T-helper 17 cell (primary cell): ENCODE data around the gene LRRFIP2. TPM values are rescaled to one million over a fixed set of nuclear protein-coding genes. Genes with fewer than 3 reads are reported as not detected.
"Not testable (repeated sequence)": the region's sequence is repeated elsewhere in the genome, so short reads cannot be mapped to it uniquely, and the experiment has no call there.

Experiments used
- ATAC-seq: fragments of 150-1000 bp; cut with Tn5 transposase; 2 replicates; pipeline ENCODE4 v1.10.0; 2021; ENCODE audit warnings: mild to moderate bottlenecking, moderate library complexity
- DNase-seq, 3 donors: peaks; one replicate each; pipeline versions ENCODE4 v3.0.0 to v3.0.0-alpha.2; 2020 to 2021
- H3K9me3 ChIP-seq: one replicate; pipeline ENCODE4 v1.7.0; 2013; ENCODE audit warnings: low read length, mild to moderate bottlenecking; ENCODE audit not compliant: control insufficient read depth, poor library complexity, severe bottlenecking
- H3K27ac Mint-ChIP-seq: one replicate; pipeline ENCODE4 v1.8.0; 2022; ENCODE audit warnings: mild to moderate bottlenecking, moderate library complexity, mixed read lengths
- H3K27me3 Mint-ChIP-seq: one replicate; pipeline ENCODE4 v1.8.0; 2022; ENCODE audit warnings: mixed read lengths
- H3K36me3 Mint-ChIP-seq: one replicate; pipeline ENCODE4 v1.8.0; 2022; ENCODE audit warnings: low read depth, mixed read lengths
- H3K4me1 Mint-ChIP-seq: one replicate; pipeline ENCODE4 v1.8.0; 2022; ENCODE audit warnings: mild to moderate bottlenecking, mixed read lengths
- H3K4me3 Mint-ChIP-seq: one replicate; pipeline ENCODE4 v1.8.0; 2022; ENCODE audit warnings: mild to moderate bottlenecking, moderate library complexity, mixed read lengths
- total RNA-seq, 4 donors: library from RNA in 2 of 4; stranded (reverse) in 2 of 4; gene quantifications; one replicate each; pipeline ENCODE4 v1.2.3 and lab custom pipeline; 2022 to 2026

Gene LRRFIP2
- total RNA-seq, 2 donors from 2014 or later: 45.4 to 51.6 TPM

DNA sequence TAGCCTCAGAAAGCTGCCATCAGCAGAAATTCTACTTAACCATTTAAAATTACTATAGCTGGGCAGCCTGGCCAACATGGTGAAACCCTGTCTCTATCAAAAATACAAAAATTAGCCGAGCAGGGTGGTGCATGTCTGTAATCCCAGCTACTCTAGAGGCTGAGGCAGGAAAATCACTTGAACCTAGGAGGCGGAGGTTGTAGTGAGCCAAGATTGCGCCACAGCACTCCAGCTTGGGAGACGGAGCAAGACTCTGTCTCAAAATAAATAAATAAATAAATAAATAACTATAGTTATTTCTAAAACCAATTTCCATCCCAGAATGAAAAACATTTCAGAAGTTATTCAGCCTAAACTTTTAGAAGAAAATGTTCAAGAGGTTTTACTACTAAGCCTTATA, 25.1 kb downstream of the LRRFIP2 start:
- Mint-ChIP-seq H3K27me3 (no peaks in the 10 kb centered on the region), H3K36me3 (peaks cover 11% of the 10 kb centered on the region), H3K4me1 (peaks cover 29% of the 10 kb centered on the region), H3K27ac (no peak overlapping the region), H3K4me3 (no peak overlapping the region)
- no peak for ATAC-seq
- no peaks in the 10 kb centered on the region for H3K9me3 ChIP-seq
- no peak for DNase-seq

DNA sequence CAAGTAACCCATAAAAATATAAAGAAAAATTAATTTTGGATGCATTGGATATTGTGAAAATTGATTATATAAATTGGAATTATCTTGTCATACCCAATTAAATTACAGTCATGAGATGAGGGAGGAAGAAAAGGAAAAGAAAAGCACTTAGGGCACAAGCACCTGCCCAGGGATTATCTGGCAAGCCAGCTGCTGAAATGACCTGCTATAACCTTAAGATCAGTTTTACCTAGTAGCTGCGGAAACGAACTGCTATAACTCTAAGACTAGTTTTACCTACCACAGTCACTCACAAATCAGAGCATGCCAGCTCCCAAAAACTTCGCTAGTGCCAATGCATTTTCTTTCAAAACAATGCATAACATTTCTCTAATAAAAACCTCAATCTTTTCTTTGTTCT, 26.2 kb downstream of the LRRFIP2 start:
- no peak overlapping the region for H3K27ac Mint-ChIP-seq
- H3K36me3 Mint-ChIP-seq: peaks cover 8% of the 10 kb centered on the region
- H3K4me1 Mint-ChIP-seq: peaks cover 24% of the 10 kb centered on the region
- no peak overlapping the region for H3K4me3 Mint-ChIP-seq
- no peaks in the 10 kb centered on the region for H3K9me3 ChIP-seq
- DNase-seq (no peak), ATAC-seq (no peak)
- no peaks in the 10 kb centered on the region for H3K27me3 Mint-ChIP-seq

DNA sequence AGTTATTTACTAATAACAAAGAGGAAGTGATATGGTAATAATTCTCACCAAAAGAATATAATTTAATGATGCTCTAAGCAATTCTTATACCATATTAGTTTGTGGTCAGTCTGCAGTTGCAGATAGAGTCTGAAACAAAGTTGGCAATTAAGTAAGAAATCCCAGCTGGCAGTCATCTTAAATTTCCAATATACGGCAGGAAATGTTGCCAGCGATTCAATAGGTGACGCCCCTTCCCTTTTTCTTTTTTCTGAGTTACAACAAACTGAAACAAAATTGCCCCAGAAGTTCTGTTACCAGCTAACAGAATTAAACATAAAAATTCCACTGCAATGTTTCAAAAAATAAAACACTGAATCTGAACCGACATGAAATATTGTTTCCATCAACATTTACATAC, 26.7 kb downstream of the LRRFIP2 start:
- Mint-ChIP-seq H3K4me1 (peaks cover 24% of the 10 kb centered on the region), H3K36me3 (peaks cover 13% of the 10 kb centered on the region), H3K4me3 (no peak overlapping the region), H3K27ac (no peak overlapping the region), H3K27me3 (no peaks in the 10 kb centered on the region)
- ATAC-seq (no peak), DNase-seq (no peak)
- H3K9me3 ChIP-seq: no peaks in the 10 kb centered on the region

DNA sequence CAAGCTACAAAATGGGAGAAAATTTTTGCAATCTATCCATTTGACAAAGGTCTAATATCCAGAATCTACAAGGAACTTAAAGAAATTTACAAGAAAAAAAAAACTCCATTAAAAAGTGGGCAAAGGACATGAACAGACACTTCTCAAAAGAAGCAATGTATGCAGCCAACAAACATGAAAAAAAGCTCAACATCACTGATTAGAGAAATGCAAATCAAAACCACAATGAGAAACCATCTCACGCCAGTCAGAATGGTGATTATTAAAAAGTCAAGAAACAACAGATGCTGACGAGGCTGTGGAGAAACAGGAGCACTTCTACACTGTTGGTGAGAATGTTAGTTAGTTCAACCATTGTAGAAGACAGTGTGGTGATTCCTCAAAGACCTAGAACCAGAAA, 27.5 kb downstream of the LRRFIP2 start:
- not testable (repeated sequence) for H3K9me3 ChIP-seq, ATAC-seq, DNase-seq, H3K27me3 Mint-ChIP-seq, H3K4me3 Mint-ChIP-seq
- Mint-ChIP-seq H3K27ac (peak overlapping the region; percentile 46), H3K4me1 (peaks cover 22% of the 10 kb centered on the region), H3K36me3 (peaks cover 13% of the 10 kb centered on the region)

DNA sequence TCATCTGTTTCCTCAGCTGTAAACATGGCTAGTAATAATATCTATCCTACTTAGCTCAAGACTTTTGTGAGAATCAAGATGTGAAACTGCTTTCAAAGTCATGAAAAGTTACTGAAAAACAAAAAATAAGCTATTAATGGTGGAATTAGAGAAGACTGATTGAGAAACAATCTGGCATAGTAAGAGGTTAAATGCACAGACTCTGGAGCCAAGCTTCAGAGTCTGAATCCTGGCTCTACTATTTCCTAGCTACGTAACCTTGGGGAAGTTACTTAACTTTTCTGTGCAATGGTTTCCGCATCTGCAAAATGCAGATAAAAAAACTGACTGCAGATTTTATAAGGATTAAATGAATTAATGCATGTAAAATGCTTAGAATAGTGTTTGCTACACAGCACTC, 28.8 kb downstream of the LRRFIP2 start:
- Mint-ChIP-seq H3K27ac (peak overlapping the region; percentile 80), H3K4me3 (no peak overlapping the region), H3K4me1 (peaks cover 20% of the 10 kb centered on the region), H3K36me3 (peaks cover 11% of the 10 kb centered on the region), H3K27me3 (no peaks in the 10 kb centered on the region)
- no peaks in the 10 kb centered on the region for H3K9me3 ChIP-seq
- DNase-seq (no peak), ATAC-seq (no peak)

DNA sequence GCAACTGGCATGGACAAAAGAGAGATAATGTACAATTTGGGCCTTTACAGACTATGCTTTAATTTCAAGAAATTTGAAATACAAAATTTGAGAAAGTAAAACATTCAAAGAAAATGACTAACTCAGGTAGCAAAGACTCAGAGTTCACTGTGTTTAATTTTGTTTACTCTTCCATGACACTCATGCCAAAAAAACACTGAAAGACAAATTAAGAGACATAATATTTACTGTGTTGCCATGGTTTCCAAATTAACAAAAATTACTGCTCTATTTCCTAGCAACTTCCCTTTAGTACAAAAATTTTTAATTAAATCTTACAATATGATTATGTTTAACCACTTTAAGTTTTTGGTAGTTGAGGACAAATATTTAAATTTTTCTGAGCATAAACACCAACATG, 29.6 kb downstream of the LRRFIP2 start:
- Mint-ChIP-seq H3K36me3 (peaks cover 11% of the 10 kb centered on the region), H3K4me1 (peaks cover 20% of the 10 kb centered on the region), H3K4me3 (no peak overlapping the region), H3K27me3 (no peaks in the 10 kb centered on the region), H3K27ac (peak overlapping the region; percentile 80)
- H3K9me3 ChIP-seq: no peaks in the 10 kb centered on the region
- ATAC-seq (peak; percentile 47), DNase-seq (no peak)

DNA sequence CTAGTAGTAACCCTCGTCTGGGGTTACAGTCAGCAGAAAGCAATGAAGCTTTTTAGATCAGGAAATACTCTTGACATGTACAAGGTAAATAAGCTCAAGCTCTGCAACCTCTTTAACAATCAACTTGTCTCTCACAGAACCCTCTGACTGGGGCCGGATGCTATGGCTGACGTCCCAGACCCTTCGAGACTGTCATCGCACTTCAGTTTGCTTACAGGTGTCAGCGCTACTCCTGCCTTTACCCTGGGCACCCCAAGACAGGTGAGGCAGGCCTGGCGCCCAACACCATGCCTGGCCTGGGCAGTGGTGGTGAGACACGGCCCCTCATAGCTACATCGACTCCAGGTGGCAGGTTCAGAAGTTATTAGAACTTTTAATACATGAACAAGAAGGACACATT, 30.6 kb downstream of the LRRFIP2 start:
- no peak for DNase-seq
- ATAC-seq: no peak
- Mint-ChIP-seq H3K4me1 (peaks cover 20% of the 10 kb centered on the region), H3K4me3 (no peak overlapping the region), H3K27me3 (no peaks in the 10 kb centered on the region), H3K36me3 (peaks cover 11% of the 10 kb centered on the region), H3K27ac (no peak overlapping the region)
- no peaks in the 10 kb centered on the region for H3K9me3 ChIP-seq

DNA sequence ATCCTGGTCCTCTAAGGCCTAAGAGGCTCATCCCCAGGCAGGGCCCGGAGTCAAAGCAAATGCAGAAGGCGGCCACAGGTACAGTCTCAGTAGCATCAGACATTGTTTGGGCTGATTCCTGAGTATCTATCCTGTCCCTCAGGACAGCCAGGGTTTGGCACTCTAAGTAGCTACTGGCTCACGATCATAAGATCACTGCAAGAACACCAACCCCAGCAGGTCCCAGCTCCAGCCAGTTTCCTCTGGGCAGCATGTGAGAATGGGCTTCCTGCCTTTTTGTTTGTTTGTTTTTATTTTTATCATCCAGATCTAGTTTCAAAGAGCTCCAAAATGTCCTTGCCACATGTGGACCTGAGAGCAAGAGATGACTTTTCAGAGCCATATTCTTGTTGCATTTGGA, 32.7 kb downstream of the LRRFIP2 start:
- no peaks in the 10 kb centered on the region for H3K27me3 Mint-ChIP-seq
- peaks cover 9% of the 10 kb centered on the region for H3K36me3 Mint-ChIP-seq
- ATAC-seq (no peak), DNase-seq (no peak)
- no peak overlapping the region for H3K27ac Mint-ChIP-seq
- peaks cover 22% of the 10 kb centered on the region for H3K4me1 Mint-ChIP-seq
- H3K4me3 Mint-ChIP-seq: no peak overlapping the region
- no peaks in the 10 kb centered on the region for H3K9me3 ChIP-seq

DNA sequence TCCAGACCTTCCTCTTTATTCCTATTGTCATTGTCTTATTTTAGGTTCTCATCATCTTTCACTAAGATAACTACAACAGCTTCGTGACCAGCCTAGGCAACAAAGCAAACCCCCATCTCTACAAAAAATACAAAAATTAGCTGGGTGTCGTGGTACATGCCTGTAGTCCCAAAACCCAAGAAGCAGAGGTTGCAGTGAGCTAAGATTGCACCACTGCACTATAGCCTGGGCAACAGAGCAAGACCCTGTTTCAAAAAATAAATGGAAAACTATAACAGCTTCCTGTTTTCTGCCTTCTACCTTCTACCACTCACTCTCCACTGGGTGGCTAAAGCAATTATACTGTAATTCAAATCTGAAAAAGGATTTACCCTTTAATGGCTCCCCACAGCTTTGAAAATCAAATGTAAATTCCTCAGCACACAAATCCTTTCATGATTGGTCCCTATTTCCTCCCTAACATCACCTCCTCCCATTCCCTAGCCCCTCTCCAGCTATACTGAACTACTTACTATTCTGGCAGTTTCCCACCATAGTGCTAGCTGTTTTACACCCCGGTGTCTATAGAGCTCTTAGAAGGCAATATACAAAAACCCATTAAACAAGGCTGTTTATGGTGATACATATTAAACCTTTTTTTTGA, 33.4 kb downstream of the LRRFIP2 start:
- no peak for ATAC-seq
- no peaks in the 10 kb centered on the region for H3K27me3 Mint-ChIP-seq
- no peak overlapping the region for H3K4me3 Mint-ChIP-seq
- no peak for DNase-seq
- peaks cover 5% of the 10 kb centered on the region for H3K36me3 Mint-ChIP-seq
- no peak overlapping the region for H3K27ac Mint-ChIP-seq
- H3K9me3 ChIP-seq: no peaks in the 10 kb centered on the region
- H3K4me1 Mint-ChIP-seq: peaks cover 17% of the 10 kb centered on the region

DNA sequence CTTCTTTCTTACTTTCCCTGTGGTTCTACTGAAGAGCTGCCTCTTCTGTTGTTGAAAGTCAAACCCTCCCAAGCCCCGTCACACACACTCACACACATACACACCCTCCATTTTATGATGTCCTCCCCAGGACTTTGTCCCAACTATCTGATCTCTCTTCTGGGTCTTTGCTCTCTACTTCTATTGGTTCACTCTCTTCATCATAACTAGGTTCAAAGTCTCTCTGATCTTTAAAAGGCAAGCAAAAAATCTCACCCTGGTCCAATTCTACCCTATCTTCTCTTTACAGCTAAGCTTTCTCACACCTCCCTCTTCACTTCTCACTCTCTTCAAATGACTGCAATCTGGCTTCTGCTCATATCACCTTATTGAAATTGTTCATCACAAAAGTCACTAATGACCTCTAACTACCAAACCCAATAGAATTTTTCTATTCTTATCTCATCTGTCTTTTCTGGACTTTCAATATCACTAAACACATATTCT, 34.8 kb downstream of the LRRFIP2 start:
- H3K4me1 Mint-ChIP-seq: peaks cover 11% of the 10 kb centered on the region
- no peak for DNase-seq
- H3K27me3 Mint-ChIP-seq: no peaks in the 10 kb centered on the region
- no peak overlapping the region for H3K27ac Mint-ChIP-seq
- H3K9me3 ChIP-seq: no peaks in the 10 kb centered on the region
- H3K4me3 Mint-ChIP-seq: no peak overlapping the region
- ATAC-seq: no peak
- peaks cover 5% of the 10 kb centered on the region for H3K36me3 Mint-ChIP-seq

DNA sequence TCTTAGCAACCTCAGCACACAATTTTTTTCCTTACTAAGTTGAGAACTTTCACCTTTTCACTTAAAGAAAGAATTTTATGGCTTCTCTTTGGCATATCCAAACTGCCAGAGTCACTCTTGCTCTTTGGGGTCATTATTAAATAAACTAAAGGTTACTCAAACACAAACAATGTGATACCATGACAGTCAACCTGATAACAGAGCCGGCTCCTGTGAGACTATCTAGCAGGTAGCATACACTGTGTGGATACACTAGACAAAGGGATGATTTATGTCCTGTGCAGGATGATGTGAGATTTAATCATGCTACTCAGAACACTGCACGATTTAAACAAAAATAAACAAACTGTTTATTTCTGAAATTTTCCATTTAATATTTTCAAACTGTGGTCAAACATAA, 35.6 kb downstream of the LRRFIP2 start:
- peaks cover 10% of the 10 kb centered on the region for H3K4me1 Mint-ChIP-seq
- ATAC-seq: no peak
- H3K27ac Mint-ChIP-seq: no peak overlapping the region
- DNase-seq: no peak
- H3K9me3 ChIP-seq: no peaks in the 10 kb centered on the region
- H3K36me3 Mint-ChIP-seq: peaks cover 5% of the 10 kb centered on the region
- H3K4me3 Mint-ChIP-seq: no peak overlapping the region
- H3K27me3 Mint-ChIP-seq: no peaks in the 10 kb centered on the region

DNA sequence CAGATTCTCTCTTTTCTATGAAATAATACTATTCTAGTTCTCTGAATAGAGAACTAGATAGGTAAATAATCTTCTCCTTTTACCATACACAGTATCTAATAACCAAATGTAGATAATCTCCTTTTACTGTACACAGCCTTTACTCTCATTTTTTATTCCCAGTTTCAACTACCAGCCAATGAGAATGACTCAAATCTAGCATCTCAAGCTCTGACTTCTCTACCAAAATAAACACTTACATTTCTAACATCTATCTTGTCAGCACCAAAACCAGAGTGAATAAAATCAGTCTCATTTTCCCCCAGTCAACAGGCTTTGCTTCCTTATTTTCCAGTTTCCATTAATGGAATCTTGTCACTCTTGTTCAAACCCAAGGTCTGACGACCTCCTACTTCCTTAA, 36.9 kb downstream of the LRRFIP2 start:
- Mint-ChIP-seq H3K27ac (peak overlapping the region; percentile 5), H3K4me3 (no peak overlapping the region), H3K4me1 (peaks cover 16% of the 10 kb centered on the region), H3K36me3 (no peaks in the 10 kb centered on the region), H3K27me3 (no peaks in the 10 kb centered on the region)
- no peak for DNase-seq
- H3K9me3 ChIP-seq: no peaks in the 10 kb centered on the region
- no peak for ATAC-seq

DNA sequence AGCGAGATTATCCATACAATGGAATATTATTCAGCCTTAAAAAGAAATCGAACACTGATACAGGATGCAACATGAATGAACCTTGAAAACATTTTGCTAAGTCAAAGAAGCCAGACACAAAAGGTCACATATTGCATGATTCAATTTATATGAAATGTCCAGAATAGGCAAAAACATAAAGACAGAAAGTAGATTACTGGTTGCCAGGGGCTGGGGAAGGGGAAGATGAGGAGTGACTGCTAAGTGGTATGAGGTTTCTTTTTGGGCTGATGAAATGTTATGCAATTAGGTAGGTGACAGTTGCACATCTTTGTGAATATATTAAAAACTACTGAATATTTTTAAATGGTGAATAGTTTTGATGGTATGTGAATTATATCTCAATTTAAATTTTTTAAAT, 38.3 kb downstream of the LRRFIP2 start:
- no peak for ATAC-seq
- no peak overlapping the region for H3K4me3 Mint-ChIP-seq
- no peak overlapping the region for H3K27ac Mint-ChIP-seq
- H3K9me3 ChIP-seq: no peaks in the 10 kb centered on the region
- no peaks in the 10 kb centered on the region for H3K27me3 Mint-ChIP-seq
- no peaks in the 10 kb centered on the region for H3K36me3 Mint-ChIP-seq
- DNase-seq: no peak
- H3K4me1 Mint-ChIP-seq: peaks cover 21% of the 10 kb centered on the region

DNA sequence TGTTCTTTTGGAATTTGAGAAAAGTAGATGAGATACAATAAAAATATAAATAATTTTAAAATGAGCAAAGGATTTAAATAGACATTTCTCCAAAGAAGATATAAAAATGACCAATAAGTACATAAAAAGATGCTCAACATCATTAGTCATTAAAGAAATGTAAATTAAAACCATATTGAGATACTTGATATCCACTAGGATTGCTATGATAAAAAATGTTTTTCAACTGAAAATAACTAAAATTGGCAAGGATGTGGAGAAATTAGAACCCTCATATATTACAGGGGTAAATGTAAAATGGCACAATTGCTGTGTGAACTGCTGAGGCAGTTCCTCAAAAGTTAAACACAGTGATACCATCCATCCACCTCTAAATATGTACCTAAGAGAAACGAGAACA, 38.8 kb downstream of the LRRFIP2 start:
- Mint-ChIP-seq H3K27ac (no peak overlapping the region), H3K4me3 (no peak overlapping the region), H3K4me1 (peaks cover 22% of the 10 kb centered on the region), H3K36me3 (no peaks in the 10 kb centered on the region), H3K27me3 (no peaks in the 10 kb centered on the region)
- no peak for ATAC-seq
- H3K9me3 ChIP-seq: no peaks in the 10 kb centered on the region
- no peak for DNase-seq
